ENCODE results near the gene APOBR. TPM values are rescaled to one million over a fixed set of nuclear protein-coding genes. Genes with fewer than 3 reads are reported as not detected.

Gene APOBR
- total and polyA plus RNA-seq, 2 of the 13 experiments (the other 11 are each of a cell fraction or from before 2014, with no cell fraction given) = 0.03 TPM; not detected in 1

DNA sequence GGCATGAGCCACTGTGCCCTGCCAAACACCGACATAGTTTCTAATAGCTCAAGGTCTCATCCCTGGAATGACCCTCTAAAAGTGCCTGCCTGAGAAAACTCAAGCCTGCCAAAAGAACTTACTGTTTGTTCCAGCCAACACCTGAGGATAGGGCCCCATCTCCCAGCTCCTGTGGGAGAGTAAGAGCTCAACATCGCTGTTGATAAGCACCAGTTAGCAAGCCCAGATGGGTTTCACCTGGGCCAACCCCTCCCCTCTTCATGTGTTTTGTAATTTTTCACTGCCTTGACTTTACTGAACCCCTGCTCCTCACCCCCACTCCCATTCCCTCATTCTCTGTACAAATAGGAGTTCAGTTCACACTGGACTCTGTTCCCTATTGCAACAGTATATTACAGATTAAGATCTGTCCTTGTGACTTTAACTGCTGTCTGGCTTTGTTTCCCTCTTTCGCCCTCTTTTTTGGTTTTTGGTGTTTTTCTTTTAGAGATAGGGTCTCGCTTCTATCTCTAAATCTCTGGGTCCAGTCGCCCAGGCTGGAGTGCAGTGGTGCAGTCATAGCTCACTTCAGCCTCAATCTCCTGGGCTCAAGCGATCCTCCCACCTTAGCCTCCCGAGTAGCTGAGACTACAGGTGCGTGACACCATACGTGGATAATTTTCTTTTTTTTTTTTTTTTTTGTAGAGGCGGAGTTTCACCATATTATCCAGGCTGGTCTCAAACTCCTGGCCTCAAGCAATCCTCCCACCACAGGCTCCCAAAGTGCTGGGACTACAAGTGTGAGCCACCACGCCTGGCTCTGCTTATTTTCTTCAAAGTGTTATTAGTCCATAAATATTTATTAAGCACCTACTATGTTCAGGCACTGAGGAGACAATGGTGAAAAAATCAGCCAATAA is 32.0 kb downstream of the APOBR start (continued):
- TF ChIP-seq ZNF746 (CRISPR knock-in tag; IDR thresholded peaks at IDR 0.05) (peak; percentile 94), ZFYVE20 (CRISPR knock-in tag; IDR thresholded peaks at IDR 0.05; ENCODE audit: borderline replicate concordance, low read depth) (no peak), ZNF12 (CRISPR knock-in tag; IDR thresholded peaks at IDR 0.05) (no peak), ZSCAN31 (CRISPR knock-in tag; IDR thresholded peaks at IDR 0.05; ENCODE audit: low read depth) (peak; percentile 44), AKAP8 (CRISPR knock-in tag; IDR thresholded peaks at IDR 0.05) (peak; percentile 56; the same call in 1 of the 2 replicates), RXRA (CRISPR knock-in tag; IDR thresholded peaks at IDR 0.05) (peak; percentile 72; the same call in 1 of the 2 replicates), MED1 (CRISPR knock-in tag; IDR thresholded peaks at IDR 0.05) (peak; percentile 95), GATAD2A (CRISPR knock-in tag; IDR thresholded peaks at IDR 0.05) (peak; percentile 100), ZNF274 (CRISPR knock-in tag; IDR thresholded peaks at IDR 0.05) (no peak), ZNF646 (CRISPR knock-in tag; IDR thresholded peaks at IDR 0.05) (no peak), ZBTB49 (CRISPR knock-in tag; IDR thresholded peaks at IDR 0.05; ENCODE audit: borderline replicate concordance) (no peak), YEATS2 (CRISPR knock-in tag; IDR thresholded peaks at IDR 0.05; ENCODE audit: borderline replicate concordance) (peak; percentile 65; the same call in 1 of the 2 replicates), NR2F6 (IDR thresholded peaks at IDR 0.05) (peak; percentile 87), NR2F6 (CRISPR knock-in tag; IDR thresholded peaks at IDR 0.05) (peak; percentile 90), ZFP36L1 (CRISPR knock-in tag; IDR thresholded peaks at IDR 0.05) (peak; percentile 24; the same call in 1 of the 2 replicates), RARA (CRISPR knock-in tag; IDR thresholded peaks at IDR 0.05) (peak; percentile 95)
- TF ChIP-seq, protein P1, sequence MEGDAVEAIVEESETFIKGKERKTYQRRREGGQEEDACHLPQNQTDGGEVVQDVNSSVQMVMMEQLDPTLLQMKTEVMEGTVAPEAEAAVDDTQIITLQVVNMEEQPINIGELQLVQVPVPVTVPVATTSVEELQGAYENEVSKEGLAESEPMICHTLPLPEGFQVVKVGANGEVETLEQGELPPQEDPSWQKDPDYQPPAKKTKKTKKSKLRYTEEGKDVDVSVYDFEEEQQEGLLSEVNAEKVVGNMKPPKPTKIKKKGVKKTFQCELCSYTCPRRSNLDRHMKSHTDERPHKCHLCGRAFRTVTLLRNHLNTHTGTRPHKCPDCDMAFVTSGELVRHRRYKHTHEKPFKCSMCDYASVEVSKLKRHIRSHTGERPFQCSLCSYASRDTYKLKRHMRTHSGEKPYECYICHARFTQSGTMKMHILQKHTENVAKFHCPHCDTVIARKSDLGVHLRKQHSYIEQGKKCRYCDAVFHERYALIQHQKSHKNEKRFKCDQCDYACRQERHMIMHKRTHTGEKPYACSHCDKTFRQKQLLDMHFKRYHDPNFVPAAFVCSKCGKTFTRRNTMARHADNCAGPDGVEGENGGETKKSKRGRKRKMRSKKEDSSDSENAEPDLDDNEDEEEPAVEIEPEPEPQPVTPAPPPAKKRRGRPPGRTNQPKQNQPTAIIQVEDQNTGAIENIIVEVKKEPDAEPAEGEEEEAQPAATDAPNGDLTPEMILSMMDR (CRISPR knock-in tag; IDR thresholded peaks at IDR 0.05) = 0 out of 2 replicates have a peak, but pooled peaks have one; percentile 10

Data from HepG2 (cell line).